SU-DHL-6 (cell line): ENCODE data around the gene MYL12A.

ENCODE experiments used
- CTCF ChIP-seq: fragments of 200-600 bp; sonication (generic); IDR thresholded peaks from one replicate; pipeline ENCODE4 v1.5.1; 2017; ENCODE audit warnings: antibody characterized with exemption, mild to moderate bottlenecking, low read length, moderate library complexity; ENCODE audit not compliant: insufficient read depth, poor library complexity, severe bottlenecking
- EZH2phosphoT487 ChIP-seq: fragments of 200-600 bp; sonication (generic), shearing (Covaris generic); conservative IDR thresholded peaks from 2 replicates; pipeline ENCODE4 v1.6.1; 2018; ENCODE audit warnings: mild to moderate bottlenecking, antibody characterized with exemption, low read length, moderate library complexity, mixed read lengths

DNA sequence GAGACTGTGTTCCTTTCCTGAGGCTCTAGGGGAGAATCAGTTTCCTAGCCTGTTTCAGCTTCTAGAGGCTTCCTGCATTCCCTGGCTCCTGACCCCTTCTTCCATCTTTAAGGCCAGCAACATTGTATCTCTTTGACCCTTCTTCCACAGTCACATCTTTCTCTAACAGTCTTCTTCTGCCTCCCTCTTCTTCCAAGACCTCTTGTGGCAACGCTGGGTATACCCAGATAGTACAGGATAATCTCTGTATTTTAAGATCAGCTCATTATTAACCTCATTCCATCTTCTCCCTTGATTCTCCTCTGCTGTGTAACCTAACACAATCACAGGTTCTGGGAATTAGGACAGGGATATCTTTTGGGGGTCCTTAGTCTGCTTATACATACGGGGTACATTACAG lies 8.9 kb upstream of the MYL12A start:
- TF ChIP-seq CTCF: no peak
- no peak for TF ChIP-seq EZH2phosphoT487
